Subcutaneous abdominal adipose tissue (tissue), 5 donors: ENCODE data around the gene MFSD11.

ENCODE experiments used
- H3K27ac ChIP-seq: one replicate; pipeline ENCODE4 v1.7.0; 2013; ENCODE audit warnings: low read depth, mild to moderate bottlenecking, inconsistent platforms, low read length, moderate library complexity
- H3K27me3 ChIP-seq, 5 donors: one replicate each; pipeline ENCODE4 v1.7.0; 2013; ENCODE audit warnings: low read length in 5 of 5, inconsistent platforms in 1 of 5; ENCODE audit not compliant: control insufficient read depth in 5 of 5, insufficient read depth in 4 of 5
- H3K36me3 ChIP-seq, 5 donors: one replicate each; pipeline ENCODE4 v1.7.0; 2013; ENCODE audit warnings: low read length in 5 of 5; ENCODE audit not compliant: control insufficient read depth in 5 of 5, insufficient read depth in 5 of 5
- H3K4me1 ChIP-seq, 5 donors: one replicate each; pipeline ENCODE4 v1.7.0; 2013; ENCODE audit warnings: low read length in 5 of 5, mild to moderate bottlenecking in 3 of 5, moderate library complexity in 1 of 5; ENCODE audit not compliant: control insufficient read depth in 5 of 5, insufficient read depth in 5 of 5
- H3K4me3 ChIP-seq, 5 donors: one replicate each; pipeline ENCODE4 v1.7.0; 2013; ENCODE audit warnings: low read length in 5 of 5, low read depth in 1 of 5
- H3K9ac ChIP-seq, 5 donors: one replicate each; pipeline ENCODE4 v1.7.0; 2013; ENCODE audit warnings: low read length in 5 of 5, mild to moderate bottlenecking in 4 of 5, moderate library complexity in 3 of 5
- H3K9me3 ChIP-seq, 5 donors: one replicate each; pipeline ENCODE4 v1.7.0; 2013; ENCODE audit warnings: low read length in 5 of 5; ENCODE audit not compliant: control insufficient read depth in 5 of 5
- donor health status: healthy.
- donor health status: healthy.
- donor health status: healthy.
- donor health status: healthy.
- donor health status: healthy.

Gene MFSD11

GRCh38 chr17:76737676-76738467 is at the start of gene MFSD11:
Gene MFSD11 (plus strand): TSS chr17:76738119. CDS start chr17:76738353, 234 bp downstream.
- Histone ChIP-seq H3K9ac (peak within 1 kb of the TSS; percentile 87 to 98 (median 96)), H3K27me3 (no peaks in the 10 kb centered on the region), H3K27ac (peak within 1 kb of the TSS; percentile 99), H3K4me1 (peaks cover 20 to 56% (median 46%) of the 10 kb centered on the region in 5 donors), H3K4me3 (peak within 1 kb of the TSS; percentile 95 to 100 (median 99)), H3K36me3 (peaks cover 26 to 39% (median 29%) of the 10 kb centered on the region in 5 donors), H3K9me3 (no peaks in the 10 kb centered on the region)

- peak overlapping the region in 3 of 5 donors; percentile 19 to 34 (median 29) for H3K4me3 ChIP-seq
- H3K27me3 ChIP-seq = no peaks in the 10 kb centered on the region
- H3K4me1 ChIP-seq = peaks cover 11 to 39% (median 39%) of the 10 kb centered on the region in 5 donors
These were observed 49.7 kb upstream of the MFSD11 start for GRCh38 chr17:76688165-76688622.

GRCh38 chr17:76689859-76690258 is 48.1 kb upstream of the MFSD11 start:
- Histone ChIP-seq H3K27ac (no peak overlapping the region), H3K4me1 (peaks cover 11 to 49% (median 44%) of the 10 kb centered on the region in 5 donors), H3K9ac (no peak overlapping the region), H3K36me3 (peaks cover 0 to 7% (median 2%) of the 10 kb centered on the region in 5 donors), H3K9me3 (no peaks in the 10 kb centered on the region), H3K27me3 (no peaks in the 10 kb centered on the region), H3K4me3 (no peak overlapping the region)

More at GRCh38 chr17:76688165-76688622, 49.7 kb upstream of the MFSD11 start:
- H3K9me3 ChIP-seq = no peaks in the 10 kb centered on the region
- H3K27ac ChIP-seq = peak overlapping the region; percentile 83
- H3K9ac ChIP-seq = peak overlapping the region; percentile 4 to 76 (median 38)
- H3K36me3 ChIP-seq = peaks cover 0 to 22% (median 10%) of the 10 kb centered on the region in 5 donors

- no peak overlapping the region for H3K4me3 ChIP-seq
- H3K27ac ChIP-seq = no peak overlapping the region
- peaks cover 14 to 58% (median 48%) of the 10 kb centered on the region in 5 donors for H3K4me1 ChIP-seq
- no peaks in the 10 kb centered on the region for H3K27me3 ChIP-seq
- H3K9ac ChIP-seq = no peak overlapping the region
- no peaks in the 10 kb centered on the region for H3K9me3 ChIP-seq
- peaks cover 0 to 1% (median 0%) of the 10 kb centered on the region in 5 donors for H3K36me3 ChIP-seq
These were observed 47.2 kb upstream of the MFSD11 start for GRCh38 chr17:76690596-76691280.

GRCh38 chr17:76691379-76692191 is 46.3 kb upstream of the MFSD11 start:
- H3K27ac ChIP-seq = no peak overlapping the region
- H3K4me3 ChIP-seq = no peak overlapping the region
- H3K36me3 ChIP-seq = no peaks in the 10 kb centered on the region
- peaks cover 15 to 56% (median 52%) of the 10 kb centered on the region in 5 donors for H3K4me1 ChIP-seq
- no peaks in the 10 kb centered on the region for H3K9me3 ChIP-seq
- H3K27me3 ChIP-seq = no peaks in the 10 kb centered on the region
- no peak overlapping the region for H3K9ac ChIP-seq

- Histone ChIP-seq H3K36me3 (no peaks in the 10 kb centered on the region), H3K4me1 (peaks cover 7 to 60% (median 49%) of the 10 kb centered on the region in 5 donors), H3K27me3 (no peaks in the 10 kb centered on the region), H3K4me3 (peak overlapping the region in 2 of 5 donors; percentile 4 to 48), H3K27ac (no peak overlapping the region), H3K9me3 (no peaks in the 10 kb centered on the region), H3K9ac (no peak overlapping the region)
These were observed 42.7 kb upstream of the MFSD11 start for GRCh38 chr17:76695059-76695831.

- Histone ChIP-seq H3K9me3 (no peaks in the 10 kb centered on the region), H3K27me3 (no peaks in the 10 kb centered on the region), H3K36me3 (no peaks in the 10 kb centered on the region), H3K4me1 (peaks cover 12 to 74% (median 65%) of the 10 kb centered on the region in 5 donors), H3K27ac (no peak overlapping the region), H3K9ac (peak overlapping the region in 1 of 5 donors; percentile 30), H3K4me3 (peak overlapping the region in 2 of 5 donors; percentile 3 to 16)
These were observed 40.9 kb upstream of the MFSD11 start for GRCh38 chr17:76696763-76697701.

GRCh38 chr17:76697702-76698465 is 40.0 kb upstream of the MFSD11 start:
- Histone ChIP-seq H3K4me3 (peak overlapping the region in 1 of 5 donors; percentile 16), H3K9ac (no peak overlapping the region)

More at GRCh38 chr17:76697702-76698465, 40.0 kb upstream of the MFSD11 start:
- Histone ChIP-seq H3K27me3 (no peaks in the 10 kb centered on the region), H3K27ac (no peak overlapping the region), H3K36me3 (no peaks in the 10 kb centered on the region), H3K4me1 (peaks cover 12 to 74% (median 67%) of the 10 kb centered on the region in 5 donors), H3K9me3 (no peaks in the 10 kb centered on the region)
